Measurements from ENCODE around the gene CXCL6.
A peak's percentile ranks its signal among the peaks of the same experiment; 100 is the strongest.

Gene CXCL6

GRCh38 chr4:73869130-73870055, 32.9 kb downstream of the CXCL6 start, which contains the start of gene CXCL1:
CXCL1 (plus strand) TSS chr4:73869393; CDS start chr4:73869471, 78 bp downstream.
- DNase-seq: peak; percentile 20

- peak; percentile 7 for DNase-seq
Measured at GRCh38 chr4:73870260-73870659, 33.8 kb downstream of the CXCL6 start.

DNA sequence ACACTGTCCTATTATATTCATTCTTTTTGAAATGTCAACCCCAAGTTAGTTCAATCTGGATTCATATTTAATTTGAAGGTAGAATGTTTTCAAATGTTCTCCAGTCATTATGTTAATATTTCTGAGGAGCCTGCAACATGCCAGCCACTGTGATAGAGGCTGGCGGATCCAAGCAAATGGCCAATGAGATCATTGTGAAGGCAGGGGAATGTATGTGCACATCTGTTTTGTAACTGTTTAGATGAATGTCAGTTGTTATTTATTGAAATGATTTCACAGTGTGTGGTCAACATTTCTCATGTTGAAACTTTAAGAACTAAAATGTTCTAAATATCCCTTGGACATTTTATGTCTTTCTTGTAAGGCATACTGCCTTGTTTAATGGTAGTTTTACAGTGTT, 34.3 kb downstream of the CXCL6 start:
- no peak for DNase-seq

DNA sequence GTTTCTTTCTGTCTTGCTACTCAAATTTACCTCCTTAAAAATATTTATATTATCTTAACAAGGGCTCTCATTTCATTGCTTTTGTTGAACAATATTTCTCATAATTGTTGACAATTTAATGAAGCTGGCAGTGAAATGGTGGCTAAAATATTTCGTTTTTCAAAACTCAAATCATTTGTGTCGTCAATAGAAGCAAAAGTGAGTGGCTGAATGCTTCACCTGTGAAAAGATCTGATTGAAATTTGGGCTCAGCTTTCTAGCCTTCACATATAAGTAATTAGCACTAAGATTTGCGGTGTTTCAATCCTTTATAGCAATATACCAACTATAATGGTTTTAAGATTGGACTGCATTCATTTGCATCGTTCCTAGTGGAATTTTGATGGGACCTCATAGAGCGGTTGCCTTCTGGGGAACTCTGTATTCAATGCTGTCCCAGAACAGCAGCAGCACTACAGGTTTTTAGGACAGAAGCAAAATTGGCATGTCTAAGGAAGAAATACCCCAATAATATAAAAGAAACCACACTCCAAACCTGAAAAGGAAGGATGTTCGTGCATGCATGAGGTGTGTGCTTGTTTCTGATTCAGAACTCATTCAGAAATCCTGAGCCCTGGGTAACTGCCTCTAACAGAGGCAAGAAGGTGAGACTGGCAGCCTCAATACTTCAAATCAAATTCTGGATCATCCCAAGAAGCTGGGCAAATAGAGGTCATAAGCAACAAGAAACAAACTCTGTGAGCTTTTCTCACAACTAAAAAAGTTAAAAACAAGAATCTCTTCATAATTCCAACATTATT, 35.2 kb downstream of the CXCL6 start:
- no peak for DNase-seq

- DNase-seq: no peak
Measured at GRCh38 chr4:73872316-73873108, 36.0 kb downstream of the CXCL6 start.

DNA sequence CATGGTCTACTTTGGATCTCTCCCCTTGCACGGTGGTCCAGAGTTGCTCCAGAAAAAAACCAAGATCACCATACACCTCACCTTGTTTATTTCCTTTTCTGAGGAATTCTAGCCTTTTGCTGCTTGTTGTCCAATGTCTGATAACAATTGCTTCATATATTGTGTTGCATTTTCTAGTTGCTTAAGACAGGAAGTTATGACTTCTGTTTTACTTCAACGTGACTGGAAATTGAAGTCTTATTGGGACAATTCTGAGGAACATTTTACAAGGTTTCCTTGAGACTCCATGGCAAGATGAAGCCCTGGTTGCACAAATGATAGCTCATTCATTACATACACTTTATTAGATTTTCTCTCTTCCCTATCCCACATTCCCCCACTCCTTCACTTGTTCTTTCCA, 37.9 kb downstream of the CXCL6 start:
- DNase-seq: no peak

DNA sequence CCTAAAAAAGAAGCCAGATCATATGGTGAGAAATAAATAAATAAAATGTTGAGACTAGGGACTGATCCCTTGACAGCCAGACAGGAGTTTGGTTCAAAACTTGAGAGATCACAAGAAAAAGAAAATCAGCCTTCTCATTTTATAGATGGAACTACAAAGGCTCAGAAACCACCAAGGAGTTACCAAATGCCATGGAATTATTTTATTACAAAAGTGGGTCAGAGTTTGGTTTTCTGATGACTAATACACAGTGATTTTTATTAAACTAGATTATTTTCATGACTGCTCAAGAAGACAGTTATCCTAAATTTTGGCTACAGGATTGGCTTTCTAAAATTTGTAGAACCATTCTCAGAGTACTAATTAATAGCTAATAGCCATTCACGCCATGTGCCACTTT, 38.9 kb downstream of the CXCL6 start:
- DNase-seq: no peak

DNA sequence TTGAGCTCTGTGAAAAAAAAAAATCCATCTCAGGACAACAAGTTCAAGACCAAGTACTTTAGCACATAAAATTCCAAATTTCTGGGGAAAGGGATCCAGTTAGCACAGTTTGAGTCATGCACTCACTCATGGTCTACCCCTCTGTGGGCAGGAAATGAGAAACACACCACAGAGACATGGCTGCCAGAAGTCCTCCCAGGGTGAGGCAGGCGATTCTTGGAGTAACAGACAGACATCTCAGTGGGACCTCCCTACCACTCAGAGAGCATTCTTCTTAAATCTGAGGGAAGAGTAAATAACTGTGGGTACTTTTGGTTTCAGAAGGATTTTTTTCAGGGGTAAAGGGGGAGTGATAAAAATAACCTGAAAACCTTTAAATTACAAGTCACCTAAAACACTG, 46.8 kb downstream of the CXCL6 start:
- DNase-seq: no peak

- no peak for DNase-seq
Measured at GRCh38 chr4:73885574-73886267, 49.2 kb downstream of the CXCL6 start.
